Activated T-cell treated with anti-CD3 and anti-CD28 coated beads, Interleukin-2, amount 50 U/mL, for 48 hours (primary cell): ENCODE results near the gene NID2.

ENCODE experiments used
- DNase-seq, 2 experiments: peaks; one replicate each; pipeline ENCODE4 v3.0.0-alpha.2; 2020

NID2 gene

DNA sequence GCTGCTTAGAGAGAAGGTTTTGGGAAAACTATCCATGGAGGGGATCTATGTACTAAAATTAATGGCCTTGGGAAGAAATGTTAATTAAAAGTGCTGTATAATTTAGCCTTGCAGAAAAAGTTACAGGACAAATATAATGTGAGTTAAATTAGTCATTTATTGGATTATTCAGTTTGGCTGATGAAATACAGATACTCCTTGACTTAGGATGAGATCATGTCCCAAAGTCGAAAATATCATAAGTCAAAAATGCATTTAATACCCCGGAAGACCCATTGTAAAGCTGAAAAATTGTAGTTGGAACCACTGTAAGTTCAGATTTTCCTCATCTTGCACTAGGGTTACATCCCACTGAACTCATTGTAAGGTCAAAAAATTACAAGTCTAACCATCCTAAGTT lies 69.8 kb downstream of the NID2 start:
- DNase-seq = no peak

DNA sequence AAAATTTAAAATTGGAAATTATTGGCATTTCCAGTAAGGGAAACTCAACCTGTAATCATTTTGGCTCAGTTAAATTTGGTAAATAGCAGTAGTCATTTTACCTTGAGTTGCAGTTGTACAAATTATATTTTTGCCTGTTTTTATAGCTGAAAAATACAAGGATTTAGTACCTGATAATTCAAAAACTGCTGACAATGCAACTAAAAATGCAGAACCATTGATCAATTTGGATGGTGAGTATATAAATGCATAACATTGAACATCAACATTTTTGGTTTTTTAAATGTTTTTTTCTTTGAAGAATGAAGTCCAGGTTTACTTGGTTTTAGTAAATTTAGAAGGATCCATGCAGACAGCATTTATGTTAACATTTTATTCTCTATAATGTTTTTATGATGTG lies 70.5 kb downstream of the NID2 start:
- no peak for DNase-seq

DNA sequence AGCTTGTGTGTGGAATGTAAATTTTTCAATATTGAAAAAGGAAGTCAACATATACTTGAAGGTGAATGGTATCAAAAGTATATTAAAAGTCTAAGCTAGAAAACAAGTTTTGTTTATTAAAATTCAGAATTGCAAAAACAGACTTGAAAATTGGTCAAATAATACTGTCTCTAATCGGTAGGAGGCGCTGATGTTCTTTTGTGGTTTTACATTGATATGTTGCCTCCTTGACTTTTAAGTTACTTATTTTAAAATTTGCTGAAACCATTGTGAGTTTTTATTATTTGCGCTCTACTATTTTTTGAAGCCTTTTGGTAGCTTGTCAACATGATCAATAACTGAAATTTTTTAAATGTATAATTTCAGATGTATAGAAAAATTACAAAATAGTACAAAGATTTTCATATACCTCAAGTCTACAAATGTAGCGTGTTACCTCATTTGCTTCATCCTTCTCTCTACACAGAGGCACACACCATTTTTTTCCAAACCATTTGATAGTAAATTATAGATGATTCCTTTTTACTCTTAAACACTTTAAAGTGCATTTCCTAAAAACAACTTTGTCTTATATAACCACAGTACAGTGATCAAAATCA lies 72.6 kb downstream of the NID2 start:
- no peak for DNase-seq

DNA sequence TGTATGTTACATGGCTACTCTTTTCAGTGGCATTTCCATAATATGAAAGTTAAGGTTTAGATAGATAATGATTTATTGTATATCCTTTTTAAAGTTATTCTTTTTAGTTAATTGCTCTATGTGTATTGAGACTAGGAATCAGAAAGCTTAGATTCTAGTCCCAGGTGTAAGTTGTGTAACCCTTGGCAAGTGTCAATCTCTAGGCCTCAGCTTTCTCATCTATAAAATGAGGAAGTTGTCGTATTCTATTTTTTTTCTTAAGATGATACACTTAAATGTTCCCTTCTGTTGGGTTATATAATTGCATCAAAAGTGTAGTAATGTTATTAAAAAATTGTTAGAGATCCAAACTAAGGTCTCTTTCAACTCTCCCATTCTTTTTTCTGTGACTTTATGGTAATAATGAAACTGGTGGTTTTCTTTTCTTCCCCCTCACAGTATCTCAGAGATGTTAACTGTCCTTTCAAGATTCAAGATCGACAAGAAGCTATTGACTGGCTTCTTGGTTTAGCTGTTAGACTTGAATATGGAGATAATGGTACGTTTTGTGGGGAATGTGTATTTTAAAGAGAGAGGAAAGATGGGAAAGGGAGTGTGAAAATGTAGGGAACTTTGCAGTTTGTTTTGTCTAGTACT lies 75.5 kb downstream of the NID2 start:
- DNase-seq = no peak

DNA sequence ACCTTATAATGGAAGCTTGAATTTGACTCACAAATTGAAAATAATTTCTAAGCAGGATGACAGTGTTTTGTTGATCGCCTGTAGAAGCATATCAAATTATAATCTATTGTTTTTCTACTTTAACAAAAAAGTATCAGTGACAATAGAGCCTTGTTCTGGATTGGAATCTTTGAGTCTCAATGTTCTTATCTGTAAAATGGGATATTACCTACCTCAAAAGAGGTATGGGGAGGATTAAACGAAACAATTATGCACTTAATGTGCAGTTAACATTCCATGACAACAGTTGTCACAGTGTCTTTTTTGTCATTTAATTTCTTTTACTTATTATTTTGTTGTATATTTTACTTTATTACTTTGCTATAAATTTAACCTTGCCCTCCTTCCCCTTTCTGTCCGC lies 78.4 kb downstream of the NID2 start:
- no peak for DNase-seq

DNA sequence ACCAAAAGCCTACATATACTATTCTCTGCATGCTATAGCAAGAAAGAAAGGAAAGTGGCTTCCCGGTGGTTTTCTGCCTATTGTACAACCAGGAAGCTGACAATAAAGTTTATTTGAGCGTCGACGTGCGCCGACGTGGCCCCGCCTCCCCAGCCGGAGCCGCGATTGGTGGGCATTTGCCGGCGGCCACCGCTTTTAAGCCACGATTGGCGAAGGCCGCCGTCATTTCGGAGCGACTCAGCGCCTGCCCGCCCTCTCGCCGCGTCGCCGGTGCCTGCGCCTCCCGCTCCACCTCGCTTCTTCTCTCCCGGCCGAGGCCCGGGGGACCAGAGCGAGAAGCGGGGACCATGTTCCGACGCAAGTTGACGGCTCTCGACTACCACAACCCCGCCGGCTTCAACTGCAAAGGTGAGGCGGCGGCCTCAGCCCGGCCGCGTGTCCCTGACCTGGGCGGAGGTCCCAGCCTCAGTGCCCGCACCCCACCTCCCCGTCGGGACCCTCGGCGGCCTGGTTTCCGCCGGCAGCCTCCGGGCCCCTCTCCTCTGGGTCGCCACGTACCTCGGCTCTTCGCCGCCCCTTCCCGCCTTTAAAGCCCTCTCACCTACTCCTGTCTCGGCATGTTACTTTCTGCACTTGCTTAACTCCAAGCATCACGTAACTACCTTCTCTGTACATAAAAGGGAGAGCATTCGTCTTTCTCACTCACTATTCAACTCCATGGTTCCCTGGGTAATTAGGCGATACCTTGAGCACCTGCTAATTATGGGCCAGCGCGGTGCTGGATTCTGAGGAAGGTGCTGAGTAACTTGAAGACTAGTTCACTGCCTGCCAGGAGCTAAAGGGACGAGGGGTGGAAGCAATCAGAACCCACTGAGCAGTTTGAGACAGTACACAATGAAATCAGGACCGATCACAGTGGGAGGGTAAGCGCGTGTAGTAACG lies 79.3 kb downstream of the NID2 start, which contains the start of gene RTRAF:
Gene RTRAF (plus strand): TSS at position 254 of the 942 bp plus-strand sequence. CDS start 94 bp downstream, at position 348.
- peak; percentile 89 to 94 for DNase-seq

DNA sequence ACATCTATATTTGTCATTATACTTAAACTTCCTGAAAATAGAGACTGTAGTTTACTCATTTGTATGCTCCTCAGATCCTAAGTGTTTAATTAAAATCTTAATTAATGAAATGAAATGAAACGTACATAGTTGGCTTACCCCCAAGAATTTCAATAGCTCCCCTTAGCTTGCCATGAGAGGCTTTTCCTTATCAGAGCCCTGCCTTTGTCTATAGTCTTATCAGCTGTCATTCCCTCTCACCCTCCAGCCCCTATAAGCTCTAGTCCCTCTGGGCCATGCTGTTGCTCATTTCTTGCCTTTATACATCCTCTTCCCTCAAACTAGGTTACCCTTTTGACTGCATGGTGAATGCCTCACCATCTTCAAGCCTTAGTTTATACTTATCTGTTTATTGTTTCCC lies 80.6 kb downstream of the NID2 start:
- DNase-seq = no peak

DNA sequence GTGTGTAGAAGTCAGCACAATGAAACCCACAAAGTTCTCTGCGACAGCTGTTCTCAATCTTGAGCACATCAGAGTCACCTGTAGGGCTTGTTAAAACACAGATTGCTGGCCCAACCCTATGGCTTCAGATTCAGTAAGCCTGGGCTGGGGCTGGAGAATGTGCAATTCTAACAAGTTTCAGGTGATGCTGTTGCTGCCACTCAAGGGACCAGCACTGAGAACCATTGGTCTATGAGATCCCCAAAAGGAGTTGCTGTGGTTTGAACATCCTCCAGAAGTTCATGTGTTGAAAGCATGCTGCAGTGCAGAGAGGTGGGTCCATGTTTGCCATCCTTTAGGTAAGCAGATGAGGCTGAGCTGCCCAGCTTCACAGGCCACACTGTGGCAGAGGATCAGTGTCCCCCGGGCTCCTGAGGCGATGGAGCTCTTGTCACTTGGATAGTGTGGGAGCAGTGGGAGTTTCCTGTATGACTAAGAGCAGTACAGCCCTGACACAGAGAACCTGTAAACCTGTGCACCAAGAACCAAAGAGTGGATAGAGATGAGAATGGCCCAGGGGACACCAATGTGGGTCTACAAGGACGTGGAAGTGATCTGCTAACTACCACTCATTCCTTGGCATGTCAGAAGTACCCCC lies 87.5 kb downstream of the NID2 start:
- no peak for DNase-seq

DNA sequence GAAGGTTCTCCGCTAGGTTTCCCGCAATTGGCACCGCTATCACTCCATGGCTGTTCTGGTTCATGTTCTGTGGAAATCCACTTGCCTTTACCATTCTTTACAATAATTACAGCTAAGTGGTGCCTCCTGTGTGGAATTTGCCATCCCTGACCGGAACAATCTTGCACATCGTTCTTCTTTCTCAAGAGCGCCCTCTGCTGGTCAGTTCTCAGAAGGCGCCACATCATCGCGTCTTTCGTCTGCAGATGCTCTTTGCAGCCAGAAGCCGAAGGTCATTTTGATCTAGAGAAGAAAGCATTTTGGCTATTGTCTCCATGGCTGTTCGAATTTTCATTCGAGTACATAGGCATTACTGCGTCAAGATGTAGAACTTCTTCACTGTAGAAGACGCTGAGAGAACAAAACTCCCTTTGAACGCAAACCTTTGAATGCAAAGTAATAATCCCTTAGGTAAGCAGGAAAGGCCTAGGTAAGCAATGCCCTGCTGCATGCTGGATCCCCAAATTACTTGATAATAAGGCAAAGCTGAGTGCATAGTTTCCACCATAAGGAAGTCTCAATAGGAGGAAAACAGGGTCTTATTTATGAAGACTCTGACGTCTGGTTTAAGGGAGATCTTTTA lies 89.7 kb downstream of the NID2 start:
- peak; percentile 89 to 91 for DNase-seq

DNA sequence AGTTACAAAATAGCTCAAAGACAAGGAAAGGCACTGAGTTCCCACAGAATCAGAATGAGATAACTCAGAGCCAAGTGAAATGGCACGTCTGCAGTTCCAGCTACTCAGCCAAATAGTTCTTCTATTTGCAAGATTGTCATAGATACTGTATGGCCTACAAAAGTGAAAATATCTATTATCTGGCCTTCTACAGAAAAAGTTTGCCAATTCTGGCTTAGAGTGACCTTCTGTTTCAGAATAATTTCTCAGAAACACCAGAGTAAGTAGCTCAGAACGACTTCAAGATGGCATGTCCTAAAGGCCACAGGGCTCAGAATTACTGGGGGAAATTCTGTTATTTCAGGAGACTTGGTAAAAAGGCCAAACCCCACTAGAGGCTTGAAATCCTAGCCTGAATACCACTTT lies 90.2 kb downstream of the NID2 start:
- DNase-seq = no peak

DNA sequence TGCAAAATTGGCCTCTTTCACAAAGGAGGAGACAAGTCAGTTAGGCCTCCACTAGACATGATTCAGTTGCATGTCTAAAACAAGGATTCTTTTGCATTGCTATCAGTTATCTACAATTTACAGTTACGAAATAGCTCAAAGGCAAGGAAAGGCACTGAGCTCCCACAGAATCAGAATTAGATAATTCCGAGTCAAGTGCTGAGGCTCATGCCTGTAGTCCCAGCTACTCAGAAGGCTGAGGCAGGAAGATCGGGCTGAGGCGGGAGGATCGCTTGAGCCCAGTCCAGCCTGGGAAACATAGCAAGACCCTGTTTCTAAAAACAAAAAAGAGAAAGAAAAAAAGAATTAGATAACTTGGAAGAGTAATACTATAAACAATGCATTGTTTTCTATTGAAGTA lies 91.8 kb downstream of the NID2 start:
- no peak for DNase-seq

DNA sequence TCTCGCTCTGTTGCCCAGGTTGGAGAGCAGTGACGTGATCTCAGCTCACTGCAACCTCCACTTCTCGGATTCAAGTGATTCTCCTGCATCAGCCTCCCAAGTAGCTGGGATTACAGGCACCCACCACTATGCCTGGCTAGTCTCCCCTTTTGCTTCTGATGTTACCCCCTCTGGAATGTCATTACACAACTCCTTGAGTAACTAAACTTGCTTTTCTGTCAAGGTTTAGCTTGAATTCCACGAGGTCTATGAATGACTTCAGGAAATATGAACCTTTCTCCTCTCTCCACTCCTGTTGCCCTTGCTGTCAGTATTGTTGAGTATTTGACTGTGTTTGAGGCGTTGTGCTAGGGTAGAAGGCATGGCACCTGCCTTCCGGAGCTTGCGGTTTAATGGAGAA lies 96.3 kb downstream of the NID2 start:
- no peak for DNase-seq

DNA sequence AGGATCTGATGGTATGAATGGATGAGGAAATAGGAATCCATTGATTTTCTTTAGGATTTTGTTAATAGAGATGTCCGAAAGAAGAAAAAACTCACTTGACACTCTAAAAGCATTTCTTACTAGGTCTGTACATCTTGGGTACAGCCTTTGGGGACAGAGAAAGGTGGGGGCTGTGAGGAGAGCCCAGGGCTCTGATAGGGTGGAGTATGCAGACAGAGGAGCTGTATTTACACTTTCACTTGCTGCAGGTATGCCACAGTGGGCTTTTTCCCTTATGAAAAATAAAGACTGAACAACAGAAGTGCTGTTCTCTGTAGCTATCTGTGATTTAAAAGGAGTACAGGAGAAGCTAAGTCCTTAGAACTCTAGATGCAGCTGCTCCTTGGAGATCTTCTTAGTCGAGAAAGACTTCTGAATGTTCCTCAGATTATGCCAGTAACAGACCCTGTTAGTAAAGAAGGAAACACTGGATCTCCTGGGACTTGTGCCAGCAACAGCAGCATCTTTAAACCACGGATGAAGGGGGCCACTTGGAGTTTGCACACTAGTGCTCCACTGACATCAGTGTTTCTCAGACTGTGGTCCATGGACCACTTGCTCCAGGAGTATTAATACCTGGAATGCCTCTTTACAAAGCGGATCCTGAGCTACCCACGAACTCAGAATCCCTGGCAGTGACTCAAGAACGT lies 98.9 kb downstream of the NID2 start:
- DNase-seq = no peak

DNA sequence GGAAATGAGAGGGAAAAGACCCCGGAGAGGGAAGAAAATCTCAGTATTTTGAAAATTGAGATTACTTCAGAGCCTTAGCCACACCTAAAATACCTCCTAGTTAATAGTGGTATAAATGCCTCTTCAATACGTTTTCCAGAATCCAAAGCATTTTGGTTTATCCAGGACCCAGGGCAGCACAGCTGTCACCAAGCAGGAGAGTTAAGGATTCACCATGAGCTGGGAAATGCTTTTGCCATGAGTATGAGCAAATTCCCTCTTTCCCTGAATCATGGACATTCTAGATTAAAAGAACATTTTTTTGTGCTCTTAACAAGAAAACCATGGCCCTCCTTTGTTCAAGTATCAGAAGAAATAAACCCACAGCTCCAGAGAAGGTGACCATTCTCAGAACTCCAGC lies 101.3 kb downstream of the NID2 start:
- DNase-seq = no peak

DNA sequence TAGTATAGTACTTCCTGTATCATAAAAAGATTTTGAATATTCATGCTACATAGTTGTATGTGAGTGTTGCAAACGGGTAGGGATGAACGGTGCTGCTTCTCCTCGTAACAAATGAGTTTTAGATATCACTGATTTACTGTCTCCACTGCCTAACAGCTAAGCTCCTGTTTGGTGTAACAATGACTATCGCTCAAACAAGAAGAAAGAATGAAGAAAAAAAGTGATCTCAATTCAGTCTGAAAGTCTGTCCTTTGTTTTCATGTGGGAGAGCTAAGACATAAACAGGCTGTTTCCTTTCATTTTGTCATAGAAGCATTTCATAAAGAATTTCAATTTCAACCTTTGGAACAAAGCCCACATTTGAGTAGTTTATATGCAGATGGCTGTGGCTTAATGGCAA lies 105.6 kb downstream of the NID2 start:
- no peak for DNase-seq

DNA sequence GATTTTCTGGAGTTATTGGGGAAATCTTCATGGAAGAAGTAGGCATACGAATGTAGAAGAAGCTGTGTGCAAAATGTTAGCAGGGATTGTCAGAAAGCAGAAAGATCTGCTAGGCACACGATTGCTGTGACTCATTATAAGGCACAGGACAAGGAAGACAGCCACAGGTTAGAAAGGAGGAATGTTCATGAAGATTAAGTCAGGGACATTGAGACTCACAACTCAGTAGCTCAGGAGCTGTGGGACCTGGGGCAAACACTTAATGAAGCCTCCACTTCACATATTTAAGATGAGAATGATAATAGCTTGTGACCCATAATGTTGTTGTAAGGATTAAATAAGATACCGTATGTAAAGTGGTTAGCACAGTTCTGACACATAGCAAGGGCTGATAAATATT lies 106.1 kb downstream of the NID2 start:
- no peak for DNase-seq

DNA sequence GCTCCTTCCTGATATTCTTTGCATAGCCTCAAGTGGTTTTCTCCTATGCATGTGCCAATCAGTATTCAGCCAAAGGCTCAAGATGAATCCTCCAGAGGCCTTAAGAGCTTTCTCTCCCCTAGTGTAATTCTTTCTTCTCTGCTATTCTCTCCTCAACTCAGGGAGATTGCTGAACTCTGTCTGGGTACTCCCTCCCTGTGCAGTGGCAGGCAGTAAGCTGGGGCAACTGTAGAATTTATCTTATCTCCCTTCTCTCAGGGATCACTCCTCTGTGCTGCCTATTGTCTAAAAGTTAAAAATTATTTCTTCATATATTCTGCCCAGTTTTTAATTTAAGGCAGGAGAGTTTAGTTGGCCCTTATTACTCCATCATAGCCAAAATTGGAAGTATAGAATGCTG lies 108.0 kb downstream of the NID2 start:
- DNase-seq = no peak

DNA sequence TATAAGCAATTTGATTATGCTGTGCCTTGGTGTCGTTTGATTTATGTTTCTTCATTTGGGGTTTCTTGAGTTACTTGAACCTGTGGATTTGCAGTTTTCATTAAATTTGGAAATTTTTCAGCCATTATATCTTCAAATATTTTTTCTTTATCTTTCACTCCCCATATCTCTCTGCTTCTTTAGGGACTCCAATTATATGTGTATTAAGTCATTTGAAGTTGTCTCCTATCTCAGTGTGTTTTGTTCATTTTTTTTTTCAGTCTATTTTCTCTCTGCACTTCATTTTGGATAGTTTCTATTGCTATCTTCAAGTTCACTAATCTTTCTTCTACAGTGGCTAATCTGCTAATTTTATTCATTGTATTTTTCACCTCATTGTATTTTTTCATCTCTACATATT lies 108.9 kb downstream of the NID2 start:
- no peak for DNase-seq

DNA sequence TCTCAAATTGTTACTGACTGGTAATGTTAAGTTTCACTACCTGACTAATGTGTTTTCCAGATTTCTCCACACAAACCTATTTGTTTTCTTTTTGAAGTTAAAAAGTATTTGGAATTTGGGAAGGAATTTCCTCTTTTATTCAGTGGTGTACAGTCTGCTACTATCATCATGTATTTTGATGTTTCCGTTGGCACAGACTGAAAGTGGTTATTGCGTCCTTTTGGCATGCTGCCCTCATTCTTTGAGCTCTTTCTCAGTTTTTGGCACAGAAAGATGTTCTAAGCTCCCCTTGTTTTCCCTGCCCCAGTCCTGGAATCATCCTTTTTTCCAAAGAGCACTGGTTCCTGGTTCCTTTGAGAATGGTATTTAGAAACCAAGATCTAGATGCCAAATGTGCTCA lies 110.9 kb downstream of the NID2 start:
- DNase-seq = no peak
